KG1 (cell line): Measurements from ENCODE around the gene PC.
"Not testable (repeated sequence)": the region's sequence is repeated elsewhere in the genome, so short reads cannot be mapped to it uniquely, and the experiment has no call there.

ENCODE experiments used
- DNase-seq: peaks from one replicate; lab custom pipeline; 2025; lab: John Stamatoyannopoulos, UW

PC gene

DNA sequence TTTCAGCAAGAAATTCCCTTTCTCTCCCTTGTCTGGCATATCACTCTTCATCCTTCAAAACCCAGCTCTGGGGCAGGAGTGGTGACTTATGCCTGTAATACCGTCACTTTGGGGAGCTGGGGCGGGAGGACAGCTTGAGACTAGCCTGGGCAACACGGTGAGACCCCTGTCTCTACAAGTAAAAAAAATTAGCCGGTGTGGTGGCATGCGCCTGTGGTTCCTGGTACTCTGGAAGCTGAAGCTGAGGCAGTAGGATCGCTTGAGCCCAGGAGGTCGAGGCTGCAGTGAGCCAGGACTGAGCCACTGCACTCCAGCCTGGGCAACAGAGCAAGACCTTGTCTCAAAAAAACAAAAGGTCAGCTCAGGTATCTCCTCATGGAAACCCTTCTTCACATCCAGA lies 116.3 kb downstream of the PC start:
- DNase-seq, result no peak

DNA sequence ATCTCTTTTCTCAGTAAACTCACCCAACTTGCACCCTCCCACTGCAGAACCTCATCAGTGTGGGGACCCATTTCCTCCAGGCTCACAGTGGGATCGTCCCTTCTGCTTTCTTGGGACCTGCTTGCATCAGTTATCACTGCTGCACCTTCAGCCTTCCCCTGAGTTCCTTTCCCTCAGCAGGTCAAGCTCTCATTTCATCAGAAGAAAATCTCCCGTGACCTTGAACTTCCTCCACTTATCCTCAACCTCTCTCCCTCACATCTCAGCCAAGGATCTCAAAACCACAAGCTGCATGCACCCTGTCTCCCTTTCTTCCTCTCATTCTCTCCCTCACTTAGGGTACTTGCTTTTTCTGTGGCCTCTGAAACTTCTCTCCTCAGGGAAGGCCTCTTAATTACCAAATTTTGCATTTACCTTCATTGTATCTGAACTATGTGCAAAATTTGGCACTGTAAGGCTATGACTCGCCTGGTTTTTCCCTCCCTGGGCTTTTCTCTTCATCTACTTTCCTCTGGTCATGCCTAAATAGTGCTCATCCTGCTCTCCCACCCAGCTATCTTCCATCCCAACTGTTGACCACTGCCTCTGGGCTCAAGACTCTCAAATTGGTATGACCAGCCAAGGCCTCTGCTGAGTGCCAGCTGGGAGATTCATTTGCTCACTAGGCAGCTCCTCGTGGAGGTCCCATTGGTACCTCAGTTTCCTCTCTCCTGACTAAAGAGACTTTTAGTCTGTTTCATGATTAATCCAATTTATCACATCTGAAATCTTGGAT lies 117.7 kb downstream of the PC start:
- DNase-seq, result no peak

DNA sequence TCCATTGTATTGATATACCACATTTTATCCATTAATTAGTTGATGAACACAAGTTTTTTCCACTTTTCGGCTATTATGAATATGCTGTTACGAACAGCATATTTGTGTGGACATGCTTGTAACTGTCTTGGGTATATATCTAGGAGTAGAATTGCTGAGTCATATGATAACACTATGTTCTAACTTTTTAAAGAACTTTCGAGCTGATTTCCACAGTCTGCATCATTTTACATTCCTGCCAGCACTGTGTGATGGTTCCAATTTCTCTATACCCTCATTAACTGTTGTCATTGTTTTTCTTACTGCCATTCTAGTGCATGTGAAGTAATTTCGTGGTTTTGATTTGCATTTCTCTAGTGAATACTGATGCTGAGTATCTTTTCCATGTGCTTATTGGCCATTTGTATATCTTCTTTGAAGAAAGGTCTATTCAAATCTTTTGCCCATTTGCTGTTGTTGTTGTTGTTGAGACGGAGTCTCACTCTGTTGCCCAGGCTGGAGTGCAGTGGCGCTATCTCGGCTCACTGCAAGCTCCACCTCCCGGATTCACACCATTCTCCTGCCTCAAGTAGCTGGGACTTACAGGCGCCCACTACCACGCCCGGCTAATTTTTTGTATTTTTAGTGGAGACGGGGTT lies 122.3 kb downstream of the PC start:
- no peak for DNase-seq

DNA sequence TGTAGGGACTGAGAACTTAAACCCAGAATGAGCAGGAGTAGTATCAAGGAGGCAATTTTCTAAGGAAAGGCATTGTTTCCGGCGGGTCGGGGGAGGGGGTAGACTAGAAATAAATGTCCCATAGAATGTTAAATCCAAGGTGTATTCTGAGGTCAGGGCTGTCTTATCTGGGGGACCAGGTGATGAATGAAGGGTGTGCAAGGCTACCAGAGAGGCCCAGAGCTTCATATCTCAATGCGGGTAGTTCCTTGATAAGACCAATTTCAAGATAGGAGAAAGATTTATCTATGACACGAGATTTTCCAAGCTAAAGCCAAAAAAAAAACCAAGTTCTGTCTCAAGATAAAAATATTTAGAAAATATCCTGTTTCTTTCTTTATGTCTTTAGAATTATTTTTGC lies 123.2 kb downstream of the PC start:
- no peak for DNase-seq

DNA sequence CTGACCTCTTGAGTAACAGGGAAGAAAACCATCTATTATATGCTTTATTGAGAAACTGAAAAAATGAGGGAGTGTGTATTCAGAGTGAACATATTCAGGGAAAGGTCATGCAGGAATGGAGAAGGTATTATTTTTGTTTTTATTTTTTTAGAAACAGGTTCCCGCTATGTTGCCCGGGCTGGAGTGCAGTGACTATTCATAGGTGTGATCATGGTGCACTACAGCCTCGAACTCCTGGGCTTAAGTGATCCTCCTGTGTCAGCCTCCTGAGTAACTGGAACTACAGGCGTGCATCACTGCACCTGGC lies 123.7 kb downstream of the PC start:
- no peak for DNase-seq

DNA sequence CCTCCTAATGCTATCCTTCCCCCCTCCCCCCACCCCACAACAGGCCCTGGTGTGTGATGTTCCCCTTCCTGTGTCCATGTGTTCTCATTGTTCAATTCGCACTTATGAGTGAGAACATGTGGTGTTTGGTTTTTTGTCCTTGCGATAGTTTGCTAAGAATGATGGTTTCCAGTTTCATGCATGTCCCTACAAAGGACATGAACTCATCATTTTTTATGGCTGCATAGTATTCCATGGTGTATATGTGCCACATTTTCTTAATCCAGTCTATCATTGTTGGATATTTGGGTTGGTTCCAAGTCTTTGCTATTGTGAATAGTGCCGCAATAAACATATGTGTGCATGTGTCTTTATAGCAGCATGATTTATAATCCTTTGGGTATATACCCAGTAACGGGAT lies 133.6 kb downstream of the PC start:
- DNase-seq, result not testable (repeated sequence)

DNA sequence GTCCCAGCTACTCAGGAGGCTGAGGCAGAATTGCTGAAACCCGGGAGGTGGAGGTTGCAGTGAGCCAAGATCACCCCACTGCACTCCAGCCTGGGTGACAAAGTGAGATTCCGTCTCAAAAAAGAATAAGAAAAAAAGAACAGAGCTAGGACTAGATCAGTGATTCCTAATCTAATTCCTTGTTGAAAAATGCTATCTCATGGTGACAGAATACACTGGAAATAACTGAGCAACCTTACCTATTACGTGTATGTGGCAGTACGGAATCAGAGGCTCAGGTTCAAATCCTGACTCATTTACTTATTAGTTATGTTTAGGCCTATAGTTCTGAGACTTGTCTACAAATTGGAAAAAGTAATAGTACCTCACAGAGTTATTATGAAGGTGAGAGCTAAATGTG lies 134.5 kb downstream of the PC start:
- DNase-seq, result no peak

DNA sequence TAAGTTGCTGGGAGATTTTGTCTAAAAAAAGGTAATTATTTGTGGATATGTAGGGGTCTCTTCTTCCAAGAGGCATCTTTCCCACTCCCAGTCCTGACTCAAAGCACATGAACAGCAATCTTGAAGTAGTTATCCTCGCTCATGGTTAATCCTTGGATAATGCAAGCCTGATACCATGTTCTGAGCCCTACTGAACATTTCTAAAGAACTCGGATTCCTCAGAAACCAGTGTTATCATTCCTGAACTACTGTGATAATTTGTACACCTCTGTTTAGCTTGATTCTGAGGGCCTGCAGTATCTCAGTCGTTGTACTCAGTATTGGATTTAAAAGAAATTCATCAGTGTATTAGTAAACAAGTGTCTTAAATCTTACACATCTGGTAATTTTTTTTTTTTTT lies 137.3 kb downstream of the PC start:
- DNase-seq, result no peak

DNA sequence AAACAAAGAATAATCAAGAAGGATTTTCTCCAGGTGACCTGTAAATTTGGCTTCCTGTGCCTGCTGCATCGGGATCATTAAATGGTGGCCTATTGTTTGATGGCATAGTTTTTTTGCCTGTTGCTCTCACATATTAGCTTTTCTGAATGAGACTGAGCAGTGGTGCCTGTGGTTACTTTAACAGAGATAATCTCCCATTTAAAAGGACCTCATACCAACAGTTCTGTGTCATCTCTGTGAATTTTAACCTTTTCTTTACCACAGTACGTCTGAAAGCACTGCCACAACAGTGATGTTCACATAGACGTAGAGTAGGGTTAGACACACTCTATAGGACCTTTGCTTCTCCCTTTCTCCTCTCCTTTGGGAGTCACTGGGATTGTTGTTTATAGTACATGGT lies 137.8 kb downstream of the PC start:
- DNase-seq, result no peak

DNA sequence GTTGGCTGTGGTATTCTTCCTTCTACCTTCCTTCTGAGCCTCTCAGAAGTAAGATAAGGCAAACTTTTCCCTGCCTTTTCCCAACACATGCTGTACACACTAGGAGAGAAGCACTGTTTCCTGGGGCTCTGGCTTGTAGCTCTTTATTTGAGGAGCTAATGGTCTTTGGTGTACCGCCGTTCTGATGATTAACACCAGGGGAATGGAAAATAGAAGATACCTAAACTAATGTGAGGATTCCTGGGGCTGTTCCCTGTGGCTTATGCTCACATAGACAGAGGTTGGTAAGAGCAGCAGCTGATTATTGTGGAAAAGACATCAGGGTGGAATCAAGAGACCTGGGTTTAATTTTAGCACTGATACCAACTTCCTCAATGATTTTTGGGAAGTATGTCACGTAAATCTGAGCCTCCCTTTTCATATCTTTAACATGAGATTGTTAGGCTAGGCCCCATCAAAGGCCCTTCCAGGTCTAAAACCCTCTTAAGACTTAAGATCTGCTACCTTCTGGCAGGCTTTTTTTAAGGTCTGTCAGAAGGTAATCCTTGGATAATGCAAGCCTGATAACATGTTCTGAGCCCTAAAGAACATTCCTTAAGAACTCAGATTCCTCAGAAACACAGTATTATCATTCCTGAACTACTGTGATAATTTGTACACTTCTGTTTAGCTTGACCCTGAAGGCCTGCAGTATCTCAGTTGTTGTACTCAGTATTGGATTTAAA lies 139.8 kb downstream of the PC start:
- no peak for DNase-seq

DNA sequence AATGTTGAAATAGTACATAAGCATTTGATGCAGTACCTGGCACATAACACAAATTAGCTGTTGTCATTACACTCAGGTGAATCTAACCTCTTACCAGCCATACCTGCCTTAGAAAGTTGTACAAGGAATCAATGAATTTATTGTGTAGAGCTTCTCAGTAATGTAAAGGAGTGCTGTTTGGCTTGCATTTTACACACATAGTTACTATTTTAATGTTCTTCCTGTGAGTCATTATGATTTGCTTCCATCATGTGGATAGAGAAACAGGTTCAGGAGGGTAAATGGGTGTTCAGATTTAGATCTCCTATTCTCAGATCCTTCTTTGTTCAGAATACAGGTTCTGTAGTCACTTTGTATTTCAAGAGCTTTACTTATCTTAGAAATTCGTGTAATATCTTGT lies 142.5 kb downstream of the PC start:
- no peak for DNase-seq

DNA sequence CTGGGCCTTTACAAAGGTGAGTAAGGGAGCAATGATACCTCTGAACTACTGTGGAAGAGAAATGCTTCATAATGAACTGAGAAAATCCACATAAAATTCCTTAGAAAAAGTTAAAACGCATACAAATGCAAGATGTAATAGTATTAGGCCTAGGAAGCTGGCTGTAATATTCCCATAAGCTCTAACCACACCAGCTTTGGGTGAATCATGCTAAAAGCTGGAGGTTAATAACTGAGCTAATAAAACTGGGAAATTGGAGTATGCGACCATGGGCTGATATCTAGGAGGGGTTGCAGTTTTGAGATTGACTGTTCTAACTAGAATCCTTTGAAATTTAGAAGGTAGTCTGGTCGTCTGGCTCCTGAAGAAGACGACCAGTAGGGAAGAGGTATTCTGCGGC lies 143.5 kb downstream of the PC start:
- DNase-seq, result no peak

DNA sequence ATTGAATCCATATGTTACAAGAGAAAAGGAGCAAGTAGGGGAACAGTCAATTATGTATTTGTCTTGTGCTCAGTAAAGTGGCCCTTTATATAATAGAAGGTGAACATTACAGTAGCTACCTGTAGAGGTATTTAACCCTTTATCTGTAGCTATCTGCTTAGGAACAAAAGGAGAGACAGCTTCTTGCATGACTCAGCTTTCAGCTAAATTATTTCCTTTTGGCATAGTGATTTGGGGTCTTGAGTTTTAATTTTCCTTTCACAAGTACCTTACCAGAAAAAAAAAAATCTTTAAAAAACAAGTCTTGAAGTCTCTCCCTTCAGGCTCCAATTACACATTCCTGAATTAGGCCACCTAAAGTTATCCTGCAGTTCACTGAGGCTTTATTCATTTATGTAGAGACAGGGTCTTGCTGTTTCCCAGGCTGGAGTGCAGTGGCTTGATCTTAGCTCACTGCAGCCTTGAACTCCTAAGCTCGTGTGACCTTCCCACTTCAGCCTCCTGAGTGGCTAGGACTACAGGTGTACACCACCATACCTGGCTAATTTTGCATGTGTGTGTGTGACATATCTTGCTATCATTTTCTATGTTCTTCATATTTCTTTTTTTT lies 147.5 kb downstream of the PC start:
- DNase-seq, result no peak

DNA sequence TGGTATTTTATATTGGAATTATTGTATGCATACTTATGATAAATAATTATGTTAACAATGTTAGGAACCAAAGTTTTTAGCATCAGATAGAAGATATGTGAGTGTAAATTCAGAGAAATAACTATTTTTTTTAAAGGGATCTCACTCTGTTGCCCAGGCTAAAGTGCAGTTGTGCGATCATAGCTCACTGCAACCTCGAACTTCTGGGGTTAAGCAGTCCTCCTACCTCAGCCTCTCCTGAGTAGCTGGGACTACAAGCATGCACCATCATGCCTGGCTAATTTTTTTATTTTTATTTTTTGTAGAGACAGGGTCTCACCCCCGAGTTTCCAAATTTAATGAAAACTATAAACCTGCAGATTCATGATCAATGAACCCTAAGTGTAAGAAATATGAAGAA lies 148.6 kb downstream of the PC start:
- no peak for DNase-seq

DNA sequence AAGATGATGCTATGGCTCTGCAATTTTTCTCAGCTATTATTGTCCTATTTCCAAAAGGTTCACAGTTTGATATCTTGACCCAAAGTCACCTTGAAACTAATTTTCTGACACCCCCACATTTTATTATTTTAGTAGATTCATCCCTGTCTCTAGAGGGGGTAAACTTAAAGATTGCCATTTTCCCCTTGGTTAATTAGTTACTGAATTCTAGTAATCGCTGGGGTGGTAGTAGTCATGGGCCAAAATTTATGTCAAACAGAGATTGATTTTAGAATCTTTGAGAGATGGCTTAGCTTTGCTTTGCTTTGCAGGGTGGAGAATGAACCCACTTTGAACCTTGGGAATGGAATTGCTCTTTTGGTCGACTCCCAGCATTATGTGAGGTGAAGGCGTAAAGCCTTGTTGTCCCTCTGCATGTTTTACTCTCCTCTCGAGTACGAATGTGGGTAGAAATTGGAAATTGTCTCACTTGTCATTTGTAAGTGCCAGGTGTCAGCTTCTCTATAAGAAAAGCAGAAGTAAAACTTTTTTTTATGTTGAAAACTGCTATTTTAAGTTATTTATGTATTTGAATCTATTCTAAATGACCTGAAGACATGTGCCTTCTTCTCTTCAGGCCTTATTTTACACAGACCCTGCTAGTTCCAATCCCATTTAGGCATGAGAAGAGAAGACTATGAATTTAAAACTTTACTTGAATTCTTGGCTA lies 157.3 kb downstream of the PC start:
- DNase-seq, result no peak

DNA sequence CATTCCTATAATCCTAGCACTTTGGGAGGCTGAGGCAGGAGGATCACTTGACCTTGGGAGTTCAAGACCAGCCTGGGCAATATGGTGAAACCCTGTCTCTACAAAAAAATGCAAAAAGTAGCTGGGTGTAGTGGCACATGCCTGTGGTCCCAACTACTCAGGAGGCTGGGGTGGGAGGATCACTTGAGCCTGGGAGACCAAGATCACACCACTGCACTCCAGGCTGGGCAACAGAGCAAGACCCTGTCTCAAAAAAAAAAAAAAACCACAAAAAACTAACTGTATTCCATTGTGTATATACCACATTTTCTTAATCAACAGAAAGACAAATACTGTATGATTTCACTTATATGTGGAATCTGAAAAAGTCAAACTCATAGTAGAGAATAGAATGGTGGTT lies 158.4 kb downstream of the PC start:
- DNase-seq, result not testable (repeated sequence)
